Endothelial cell (in vitro differentiated cells): ENCODE results near the gene CTPS2. TPM values are rescaled to one million over a fixed set of nuclear protein-coding genes. Genes with fewer than 3 reads are reported as not detected.
"Not testable (repeated sequence)": the region's sequence is repeated elsewhere in the genome, so short reads cannot be mapped to it uniquely, and the experiment has no call there.

Experiments used
- DNase-seq: peaks from one replicate; pipeline ENCODE4 v3.0.0; 2021; ENCODE audit warnings: low spot score
- H3K27ac Mint-ChIP-seq: one replicate; pipeline ENCODE4 v1.8.0; 2021; ENCODE audit warnings: mixed read lengths, inconsistent platforms; ENCODE audit not compliant: unreplicated experiment
- H3K27me3 Mint-ChIP-seq: one replicate; pipeline ENCODE4 v1.8.0; 2021; ENCODE audit warnings: mild to moderate bottlenecking, moderate library complexity, mixed read lengths, inconsistent platforms; ENCODE audit not compliant: unreplicated experiment
- H3K36me3 Mint-ChIP-seq: one replicate; pipeline ENCODE4 v1.8.0; 2021; ENCODE audit warnings: mild to moderate bottlenecking, low read depth, mixed read lengths, inconsistent platforms; ENCODE audit not compliant: unreplicated experiment
- H3K4me1 Mint-ChIP-seq: one replicate; pipeline ENCODE4 v1.8.0; 2021; ENCODE audit warnings: mild to moderate bottlenecking, mixed read lengths, inconsistent platforms; ENCODE audit not compliant: unreplicated experiment
- H3K4me3 Mint-ChIP-seq: one replicate; pipeline ENCODE4 v1.8.0; 2021; ENCODE audit warnings: mild to moderate bottlenecking, mixed read lengths, inconsistent platforms; ENCODE audit not compliant: unreplicated experiment
- H3K9me3 Mint-ChIP-seq: one replicate; pipeline ENCODE4 v1.8.0; 2021; ENCODE audit warnings: mixed read lengths, inconsistent platforms; ENCODE audit not compliant: unreplicated experiment
- total RNA-seq: library from RNA; stranded (reverse); fragmentation: NEBNext Ultra II Directional; extraction: Animal tissue kit (Norgen Biotek cat#: 25700); gene quantifications from one replicate; pipeline ENCODE4 v1.2.1, GENCODE V29; 2021; ENCODE audit not compliant: unreplicated experiment
- TF ChIP-seq, protein P1 (sequence below): fragments of 200-600 bp; sonication (generic); IDR thresholded peaks from one replicate; pipeline ENCODE4 v1.5.0; 2021; ENCODE audit warnings: antibody characterized with exemption; ENCODE audit not compliant: unreplicated experiment

Gene CTPS2
- total RNA-seq, 1 donor from 2014 or later = 29.5 TPM

DNA sequence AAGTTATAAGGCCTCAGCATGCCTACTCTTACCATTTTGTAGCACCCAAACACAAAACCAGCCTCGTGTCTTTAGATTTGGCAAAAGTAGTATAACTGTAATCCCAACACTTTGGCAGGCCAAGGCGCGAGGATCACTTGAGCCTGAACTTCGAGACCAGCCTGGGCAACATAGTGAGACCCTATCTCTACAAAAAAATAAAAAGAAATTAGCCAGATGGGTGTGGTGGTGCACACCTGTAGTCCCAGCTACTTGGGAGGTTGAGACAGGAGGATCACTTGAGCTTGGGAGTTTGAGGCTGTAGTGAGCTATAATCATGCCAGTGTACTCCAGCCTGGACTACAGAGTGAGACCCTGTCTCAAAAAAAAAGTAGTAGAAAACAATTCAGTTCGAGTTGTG, 24.6 kb upstream of the CTPS2 start:
- H3K27ac Mint-ChIP-seq = no peak overlapping the region
- H3K4me1 Mint-ChIP-seq = peaks cover 23% of the 10 kb centered on the region
- TF ChIP-seq, protein P1, sequence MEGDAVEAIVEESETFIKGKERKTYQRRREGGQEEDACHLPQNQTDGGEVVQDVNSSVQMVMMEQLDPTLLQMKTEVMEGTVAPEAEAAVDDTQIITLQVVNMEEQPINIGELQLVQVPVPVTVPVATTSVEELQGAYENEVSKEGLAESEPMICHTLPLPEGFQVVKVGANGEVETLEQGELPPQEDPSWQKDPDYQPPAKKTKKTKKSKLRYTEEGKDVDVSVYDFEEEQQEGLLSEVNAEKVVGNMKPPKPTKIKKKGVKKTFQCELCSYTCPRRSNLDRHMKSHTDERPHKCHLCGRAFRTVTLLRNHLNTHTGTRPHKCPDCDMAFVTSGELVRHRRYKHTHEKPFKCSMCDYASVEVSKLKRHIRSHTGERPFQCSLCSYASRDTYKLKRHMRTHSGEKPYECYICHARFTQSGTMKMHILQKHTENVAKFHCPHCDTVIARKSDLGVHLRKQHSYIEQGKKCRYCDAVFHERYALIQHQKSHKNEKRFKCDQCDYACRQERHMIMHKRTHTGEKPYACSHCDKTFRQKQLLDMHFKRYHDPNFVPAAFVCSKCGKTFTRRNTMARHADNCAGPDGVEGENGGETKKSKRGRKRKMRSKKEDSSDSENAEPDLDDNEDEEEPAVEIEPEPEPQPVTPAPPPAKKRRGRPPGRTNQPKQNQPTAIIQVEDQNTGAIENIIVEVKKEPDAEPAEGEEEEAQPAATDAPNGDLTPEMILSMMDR = no peak
- H3K9me3 Mint-ChIP-seq = no peaks in the 10 kb centered on the region
- H3K36me3 Mint-ChIP-seq = peaks cover 21% of the 10 kb centered on the region
- no peak overlapping the region for H3K4me3 Mint-ChIP-seq
- peaks cover 2% of the 10 kb centered on the region for H3K27me3 Mint-ChIP-seq
- no peak for DNase-seq

DNA sequence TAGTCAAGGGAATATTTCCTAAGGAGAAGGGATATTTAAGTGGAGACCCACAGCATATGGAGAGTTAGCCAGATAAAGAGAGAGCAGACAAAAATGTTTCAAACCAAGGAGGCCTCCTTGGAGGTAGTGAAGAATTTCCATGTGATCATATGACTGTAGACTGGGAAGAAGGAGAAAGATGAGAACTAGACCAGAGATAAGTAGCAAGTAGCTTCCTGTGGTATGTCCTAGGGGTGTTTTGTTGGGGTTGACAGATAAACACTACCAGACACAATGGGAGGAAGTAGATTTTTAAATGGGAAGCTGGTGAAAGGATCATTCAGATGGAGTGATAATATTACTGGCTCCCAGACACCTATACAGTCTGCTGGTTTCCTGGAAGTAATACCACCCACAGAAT, 20.5 kb upstream of the CTPS2 start:
- Mint-ChIP-seq H3K27ac (peak overlapping the region; percentile 97), H3K27me3 (no peaks in the 10 kb centered on the region), H3K4me3 (no peak overlapping the region), H3K9me3 (no peaks in the 10 kb centered on the region), H3K4me1 (peaks cover 13% of the 10 kb centered on the region), H3K36me3 (peaks cover 11% of the 10 kb centered on the region)
- no peak for DNase-seq
- TF ChIP-seq, protein P1 = no peak

DNA sequence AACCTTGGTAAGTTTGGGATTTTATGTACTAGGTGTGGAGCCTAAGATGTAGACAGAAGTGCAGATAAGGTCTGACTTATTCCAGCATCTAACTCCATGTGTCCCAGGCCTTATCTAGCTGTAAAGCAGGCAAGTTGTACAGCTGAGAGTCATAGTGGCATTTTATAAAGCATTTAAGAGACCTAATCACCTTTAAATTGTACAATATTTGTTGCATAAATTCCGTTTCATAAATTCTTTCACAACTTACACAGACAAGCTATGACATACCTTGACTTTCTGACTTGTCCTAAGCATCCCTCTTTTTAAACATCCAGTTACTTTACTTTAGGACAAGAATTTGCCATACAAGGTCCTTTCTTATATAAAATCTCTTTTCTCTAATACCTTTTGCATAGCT, 18.0 kb upstream of the CTPS2 start:
- Mint-ChIP-seq H3K36me3 (peaks cover 4% of the 10 kb centered on the region), H3K27me3 (no peaks in the 10 kb centered on the region), H3K9me3 (no peaks in the 10 kb centered on the region), H3K4me1 (peaks cover 15% of the 10 kb centered on the region), H3K4me3 (no peak overlapping the region), H3K27ac (no peak overlapping the region)
- TF ChIP-seq, protein P1 = no peak
- DNase-seq = no peak

DNA sequence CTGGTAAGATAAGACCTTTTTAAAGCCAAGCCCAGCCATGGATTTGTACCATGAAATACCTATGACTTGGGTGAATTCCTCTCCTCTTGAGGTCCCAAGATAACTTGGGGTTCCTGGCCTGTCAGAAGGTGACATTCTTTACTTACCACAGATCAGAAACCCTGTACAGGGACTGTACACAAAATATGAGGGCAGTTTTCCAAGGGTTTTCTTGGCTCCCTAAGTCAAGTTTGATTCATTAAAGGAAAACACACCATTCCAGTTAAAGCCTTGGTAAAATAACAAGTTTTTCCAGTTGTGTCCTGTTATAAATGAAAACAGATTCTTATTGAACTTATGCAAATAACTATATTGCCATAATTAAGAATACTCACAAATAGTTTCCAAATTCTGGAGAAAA, 15.2 kb upstream of the CTPS2 start:
- Mint-ChIP-seq H3K4me3 (no peak overlapping the region), H3K4me1 (peaks cover 15% of the 10 kb centered on the region), H3K27ac (no peak overlapping the region), H3K36me3 (peaks cover 10% of the 10 kb centered on the region), H3K27me3 (no peaks in the 10 kb centered on the region), H3K9me3 (no peaks in the 10 kb centered on the region)
- DNase-seq = no peak
- TF ChIP-seq, protein P1 = no peak

DNA sequence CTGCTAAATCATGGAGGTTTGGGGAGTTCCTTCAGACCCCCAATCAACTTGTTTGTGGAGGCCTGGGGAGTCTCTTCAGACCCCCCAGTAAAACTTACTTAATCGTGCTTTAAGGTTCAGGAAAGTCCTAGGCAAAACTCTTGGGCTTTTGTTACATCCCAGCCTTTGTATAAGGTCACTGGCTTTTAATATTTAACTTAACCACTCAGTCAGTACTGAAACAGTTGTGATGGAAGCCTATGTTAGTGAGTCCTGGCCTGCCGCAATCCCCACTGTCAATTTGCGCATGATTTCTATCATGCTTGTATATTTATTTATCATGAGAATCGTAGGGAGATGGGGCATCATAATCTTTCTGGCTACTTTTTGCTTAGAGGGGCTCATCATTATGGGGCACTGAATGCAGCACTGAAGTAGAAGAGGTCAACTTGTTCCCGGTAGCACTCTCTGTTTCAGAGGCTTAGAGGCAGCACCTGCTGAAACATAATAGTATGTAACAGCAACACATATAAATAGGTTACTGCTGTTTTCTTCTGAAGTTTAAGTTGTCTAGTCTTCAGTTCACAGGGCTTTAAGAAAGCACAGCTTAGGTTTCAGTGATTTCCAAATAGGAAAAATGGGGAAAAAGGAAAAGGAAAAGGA, 14.0 kb upstream of the CTPS2 start:
- H3K27ac Mint-ChIP-seq, DNase-seq, H3K36me3 Mint-ChIP-seq, H3K9me3 Mint-ChIP-seq, H3K4me3 Mint-ChIP-seq, H3K27me3 Mint-ChIP-seq: not testable (repeated sequence)
- peaks cover 15% of the 10 kb centered on the region for H3K4me1 Mint-ChIP-seq
